Esophagus squamous epithelium (tissue), 4 donors: Measurements from ENCODE around the gene LIN7A.

Experiments used
- POLR2A ChIP-seq, 4 donors: fragments of 450-650 bp; IDR thresholded peaks; one replicate each; pipeline ENCODE4 v1.6.1; 2017; ENCODE audit warnings: antibody characterized with exemption in 4 of 4, mild to moderate bottlenecking in 4 of 4, moderate library complexity in 3 of 4
- TF ChIP-seq, protein P1 (sequence below), 6 experiments: fragments of 450-650 bp in 4 of 6; fragments of 200-600 bp in 2 of 6; sonication (generic) in 2 of 6; IDR thresholded peaks; one replicate each; pipeline ENCODE4 v1.5.1; 2016 to 2019; ENCODE audit warnings: antibody characterized with exemption in 6 of 6, mild to moderate bottlenecking in 4 of 6, moderate library complexity in 4 of 6

DNA sequence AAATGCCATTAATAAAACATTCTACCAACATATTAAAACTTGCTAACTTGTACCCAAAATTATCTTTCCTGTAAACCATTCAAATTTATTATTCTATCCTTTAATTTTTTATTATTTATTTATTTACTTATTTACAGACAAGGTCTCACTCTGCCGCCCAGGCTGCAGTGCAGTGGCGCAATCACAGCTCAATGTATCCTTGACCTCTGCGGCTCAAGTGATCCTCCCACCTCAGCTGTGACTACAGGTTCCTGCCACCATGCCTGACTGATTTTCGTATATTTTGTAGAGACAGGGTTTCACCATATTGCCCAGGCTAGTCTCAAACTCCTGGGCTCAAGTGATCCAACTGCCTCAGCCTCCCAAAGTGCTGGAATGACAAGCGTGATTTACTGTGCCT lies 20.4 kb upstream of the LIN7A start:
- TF ChIP-seq, protein P1, sequence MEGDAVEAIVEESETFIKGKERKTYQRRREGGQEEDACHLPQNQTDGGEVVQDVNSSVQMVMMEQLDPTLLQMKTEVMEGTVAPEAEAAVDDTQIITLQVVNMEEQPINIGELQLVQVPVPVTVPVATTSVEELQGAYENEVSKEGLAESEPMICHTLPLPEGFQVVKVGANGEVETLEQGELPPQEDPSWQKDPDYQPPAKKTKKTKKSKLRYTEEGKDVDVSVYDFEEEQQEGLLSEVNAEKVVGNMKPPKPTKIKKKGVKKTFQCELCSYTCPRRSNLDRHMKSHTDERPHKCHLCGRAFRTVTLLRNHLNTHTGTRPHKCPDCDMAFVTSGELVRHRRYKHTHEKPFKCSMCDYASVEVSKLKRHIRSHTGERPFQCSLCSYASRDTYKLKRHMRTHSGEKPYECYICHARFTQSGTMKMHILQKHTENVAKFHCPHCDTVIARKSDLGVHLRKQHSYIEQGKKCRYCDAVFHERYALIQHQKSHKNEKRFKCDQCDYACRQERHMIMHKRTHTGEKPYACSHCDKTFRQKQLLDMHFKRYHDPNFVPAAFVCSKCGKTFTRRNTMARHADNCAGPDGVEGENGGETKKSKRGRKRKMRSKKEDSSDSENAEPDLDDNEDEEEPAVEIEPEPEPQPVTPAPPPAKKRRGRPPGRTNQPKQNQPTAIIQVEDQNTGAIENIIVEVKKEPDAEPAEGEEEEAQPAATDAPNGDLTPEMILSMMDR (IDR thresholded peaks at IDR 0.05), result no peak
- no peak for TF ChIP-seq POLR2A (IDR thresholded peaks at IDR 0.05)
